Brain microvascular endothelial cell (primary cell): ENCODE measurements around the gene BTBD7.

ENCODE experiments used
- DNase-seq: peaks from one replicate; pipeline ENCODE4 v3.0.0-alpha.2; 2020
- H3K27ac ChIP-seq: fragments of 250-450 bp; sonication (Bioruptor Pico); 2 replicates; pipeline ENCODE4 v1.5.1; 2020; ENCODE audit warnings: mild to moderate bottlenecking, moderate library complexity
- H3K27me3 ChIP-seq: fragments of 250-450 bp; sonication (Bioruptor Pico); replicated peaks from 2 replicates; pipeline ENCODE4 v1.5.1; 2020; ENCODE audit warnings: mild to moderate bottlenecking
- H3K36me3 ChIP-seq: fragments of 250-450 bp; sonication (Bioruptor Pico); replicated peaks from 2 replicates; pipeline ENCODE4 v1.5.1; 2020; ENCODE audit warnings: mild to moderate bottlenecking
- H3K4me3 ChIP-seq: 2 replicates; pipeline ENCODE4 v1.5.1; 2011; ENCODE audit warnings: low read depth, mild to moderate bottlenecking, control low read depth, low read length, moderate library complexity
- in situ Hi-C: cut with HindIII; loops from 2 replicates; pipeline ENCODE4 v1.10.0; 2017; ENCODE audit warnings: low sequenced_read_pairs, low pct_ligation_motif_present
- TF ChIP-seq, protein P1 (sequence below): IDR thresholded peaks from 2 replicates; pipeline ENCODE4 v1.5.1; 2011; ENCODE audit warnings: low read depth, mild to moderate bottlenecking, moderate library complexity, low read length, control low read depth, inconsistent platforms; ENCODE audit errors: missing control alignments

BTBD7 gene

DNA sequence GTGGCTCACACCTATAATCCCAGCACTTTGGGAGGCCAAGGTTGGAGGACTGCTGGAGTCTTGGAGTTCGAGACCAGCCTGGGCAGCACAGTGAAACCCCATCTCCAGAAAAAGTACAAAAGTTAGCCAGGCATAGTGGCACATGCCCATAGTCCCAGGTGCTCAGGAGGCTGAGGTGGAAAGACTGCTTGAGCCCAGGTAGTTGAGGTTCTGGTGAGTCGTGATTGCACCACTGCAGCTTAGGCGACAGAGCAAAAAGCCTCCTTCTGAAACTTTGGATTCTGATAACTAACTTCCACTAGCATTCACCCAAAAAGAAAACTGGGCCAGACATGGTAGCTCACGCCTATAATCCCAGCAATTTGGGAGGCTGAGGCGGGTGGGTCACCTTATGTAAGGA lies 6.6 kb downstream of the BTBD7 start:
- H3K27ac ChIP-seq: no peak overlapping the region
- TF ChIP-seq, protein P1, sequence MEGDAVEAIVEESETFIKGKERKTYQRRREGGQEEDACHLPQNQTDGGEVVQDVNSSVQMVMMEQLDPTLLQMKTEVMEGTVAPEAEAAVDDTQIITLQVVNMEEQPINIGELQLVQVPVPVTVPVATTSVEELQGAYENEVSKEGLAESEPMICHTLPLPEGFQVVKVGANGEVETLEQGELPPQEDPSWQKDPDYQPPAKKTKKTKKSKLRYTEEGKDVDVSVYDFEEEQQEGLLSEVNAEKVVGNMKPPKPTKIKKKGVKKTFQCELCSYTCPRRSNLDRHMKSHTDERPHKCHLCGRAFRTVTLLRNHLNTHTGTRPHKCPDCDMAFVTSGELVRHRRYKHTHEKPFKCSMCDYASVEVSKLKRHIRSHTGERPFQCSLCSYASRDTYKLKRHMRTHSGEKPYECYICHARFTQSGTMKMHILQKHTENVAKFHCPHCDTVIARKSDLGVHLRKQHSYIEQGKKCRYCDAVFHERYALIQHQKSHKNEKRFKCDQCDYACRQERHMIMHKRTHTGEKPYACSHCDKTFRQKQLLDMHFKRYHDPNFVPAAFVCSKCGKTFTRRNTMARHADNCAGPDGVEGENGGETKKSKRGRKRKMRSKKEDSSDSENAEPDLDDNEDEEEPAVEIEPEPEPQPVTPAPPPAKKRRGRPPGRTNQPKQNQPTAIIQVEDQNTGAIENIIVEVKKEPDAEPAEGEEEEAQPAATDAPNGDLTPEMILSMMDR: no peak
- H3K27me3 ChIP-seq: no peaks in the 10 kb centered on the region
- no peak for DNase-seq
- in situ Hi-C loops: no loop called here
- H3K4me3 ChIP-seq: no peak overlapping the region
- no peaks in the 10 kb centered on the region for H3K36me3 ChIP-seq

DNA sequence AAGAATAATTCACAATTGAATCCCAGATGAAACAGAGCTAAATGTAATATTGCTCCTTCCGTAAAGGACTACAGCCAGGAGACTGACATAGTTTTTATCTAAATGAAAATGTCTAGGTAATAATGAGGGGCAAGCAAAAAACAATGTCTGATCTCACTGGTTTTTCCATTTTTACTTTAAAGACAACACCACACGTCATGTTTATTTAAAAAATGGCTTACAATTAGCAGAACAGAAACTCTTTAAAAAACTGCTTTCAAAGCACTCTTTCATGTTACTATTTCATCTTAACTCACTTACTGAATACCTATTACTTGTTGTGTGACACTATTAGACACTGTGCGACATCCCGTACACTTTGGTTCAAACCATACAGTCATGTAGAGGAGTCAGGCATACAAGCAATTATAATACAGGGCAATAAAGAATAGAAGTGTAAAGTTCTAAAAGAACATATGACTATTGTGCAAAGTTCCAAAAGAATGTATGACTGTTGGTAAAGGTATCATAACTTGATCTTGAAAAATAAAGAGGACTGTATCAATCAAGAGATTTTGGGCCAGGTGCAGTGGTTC lies 9.1 kb downstream of the BTBD7 start:
- DNase-seq: no peak
- in situ Hi-C loops: no loop called here
- no peak overlapping the region for H3K27ac ChIP-seq
- H3K4me3 ChIP-seq: no peak overlapping the region
- no peaks in the 10 kb centered on the region for H3K36me3 ChIP-seq
- TF ChIP-seq, protein P1: no peak
- no peaks in the 10 kb centered on the region for H3K27me3 ChIP-seq

DNA sequence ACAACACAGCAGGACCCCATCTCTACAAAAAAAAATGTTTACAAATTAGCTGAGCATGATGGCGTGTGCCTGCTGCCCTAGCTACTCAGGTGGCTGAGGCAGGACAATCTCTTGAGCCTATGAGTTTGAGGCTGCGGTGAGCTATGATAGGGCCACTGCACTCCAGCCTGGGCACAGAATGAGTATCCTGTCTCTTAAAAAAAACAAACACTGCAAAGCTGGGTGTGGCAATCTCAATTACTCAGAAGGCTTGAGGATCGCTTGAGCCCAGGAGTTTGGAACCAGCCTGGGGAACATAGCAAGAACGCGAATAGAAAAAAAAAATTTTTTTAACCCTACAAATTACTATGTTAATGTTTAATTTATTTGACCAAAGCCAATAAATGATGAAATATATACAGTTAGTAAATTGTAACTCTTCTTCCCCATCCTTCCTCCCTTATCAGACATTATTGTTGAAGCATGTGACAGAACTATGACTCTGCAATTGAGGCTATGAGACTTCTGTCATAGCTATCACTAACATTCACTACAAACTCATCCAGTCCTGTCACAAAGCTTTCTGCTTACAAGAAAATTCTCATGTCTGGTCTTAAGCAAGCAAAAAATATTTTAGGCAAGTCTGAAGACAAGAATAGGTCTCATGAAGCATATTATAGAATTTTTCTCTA lies 9.8 kb downstream of the BTBD7 start:
- H3K27ac ChIP-seq: no peak overlapping the region
- in situ Hi-C loops: no loop called here
- TF ChIP-seq, protein P1: no peak
- no peaks in the 10 kb centered on the region for H3K36me3 ChIP-seq
- no peak for DNase-seq
- H3K27me3 ChIP-seq: no peaks in the 10 kb centered on the region
- H3K4me3 ChIP-seq: no peak overlapping the region

- Histone ChIP-seq H3K27ac (no peak overlapping the region), H3K36me3 (no peaks in the 10 kb centered on the region), H3K27me3 (no peaks in the 10 kb centered on the region), H3K4me3 (no peak overlapping the region)
- TF ChIP-seq, protein P1: no peak
- no peak for DNase-seq
- in situ Hi-C loops: no loop called here
These were observed 12.3 kb downstream of the BTBD7 start for GRCh38 chr14:93320489-93320888.

DNA sequence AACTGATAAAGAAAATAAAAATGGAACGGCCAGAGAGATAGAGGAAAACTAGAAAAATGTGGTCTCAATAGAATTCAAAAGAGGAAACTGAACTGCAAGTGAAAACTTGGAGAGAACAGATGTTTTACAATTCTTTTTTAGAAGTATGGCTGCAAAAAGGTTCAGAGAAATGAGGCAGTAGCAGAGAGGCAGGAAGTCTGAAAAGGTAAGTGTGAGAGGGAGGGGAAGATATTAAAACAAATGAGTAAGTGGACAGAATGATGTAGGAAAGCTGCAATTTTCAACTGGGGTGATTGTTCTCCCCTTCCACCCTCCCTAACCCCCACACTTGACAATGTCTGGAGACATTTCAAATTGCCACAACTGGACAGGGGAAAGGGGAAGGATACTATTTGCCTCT lies 12.9 kb downstream of the BTBD7 start:
- no peak for DNase-seq
- in situ Hi-C loops: no loop called here
- Histone ChIP-seq H3K4me3 (no peak overlapping the region), H3K27ac (no peak overlapping the region), H3K27me3 (no peaks in the 10 kb centered on the region), H3K36me3 (no peaks in the 10 kb centered on the region)
- TF ChIP-seq, protein P1: no peak

DNA sequence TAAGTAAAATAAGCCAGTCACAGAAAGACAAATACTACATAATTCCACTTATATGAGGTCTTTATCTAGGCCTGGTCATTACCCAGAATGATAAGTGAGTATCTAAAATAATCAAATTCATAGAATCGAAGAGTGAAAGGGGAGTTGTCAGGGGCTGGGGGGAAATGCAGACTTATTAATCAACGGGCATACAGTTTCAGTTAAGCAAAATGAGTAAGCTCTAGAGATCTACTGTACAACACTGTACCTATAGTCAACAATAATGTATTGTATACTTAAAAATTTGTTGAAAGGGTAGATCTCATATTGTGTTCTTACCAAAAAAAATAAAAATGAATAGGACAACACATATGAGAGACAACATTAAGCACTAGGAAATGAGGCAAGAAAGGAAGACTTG lies 13.3 kb downstream of the BTBD7 start:
- H3K27me3 ChIP-seq: no peaks in the 10 kb centered on the region
- in situ Hi-C loops: no loop called here
- no peak overlapping the region for H3K4me3 ChIP-seq
- TF ChIP-seq, protein P1: no peak
- peak overlapping the region; percentile 54 for H3K27ac ChIP-seq
- H3K36me3 ChIP-seq: no peaks in the 10 kb centered on the region
- no peak for DNase-seq
